ENCODE measurements around the gene SMIM22.

- no peak for TF ChIP-seq MAX (IDR thresholded peaks at IDR 0.05)
- TF ChIP-seq CTCF (IDR thresholded peaks at IDR 0.05 in 2 of 3, conservative IDR thresholded peaks at IDR 0.05 in 1 of 3; ENCODE audit: borderline replicate concordance in 1 of 3, insufficient read depth in 1 of 3, low read depth in 2 of 3, low read length in 2 of 3) = no peak
- TF ChIP-seq EZH2 (IDR thresholded peaks at IDR 0.05) = no peak
- TF ChIP-seq ZFX (IDR thresholded peaks at IDR 0.05) = no peak
- TF ChIP-seq POLR2A (IDR thresholded peaks at IDR 0.05; ENCODE audit: borderline replicate concordance, extremely low read depth, insufficient read depth, insufficient read length) = no peak
- TF ChIP-seq CEBPB (IDR thresholded peaks at IDR 0.05; ENCODE audit: low read depth) = no peak
- TF ChIP-seq EZH2phosphoT487 (IDR thresholded peaks at IDR 0.05; ENCODE audit: borderline replicate concordance) = no peak
- no peak for TF ChIP-seq ZBTB33 (IDR thresholded peaks at IDR 0.05; ENCODE audit: extremely low read depth, insufficient replicate concordance, low read length)
- no peak for TF ChIP-seq JUND (IDR thresholded peaks at IDR 0.05)
- no peak for TF ChIP-seq ATF3 (IDR thresholded peaks at IDR 0.05)
Measured at GRCh38 chr16:4777339-4778049, 17.7 kb upstream of the SMIM22 start.
